Esophagus squamous epithelium (tissue), 4 donors: Measurements from ENCODE around the gene COL23A1.

Source experiments
- CTCF ChIP-seq, 6 experiments: fragments of 450-650 bp in 4 of 6; fragments of 200-600 bp in 2 of 6; sonication (generic) in 2 of 6; IDR thresholded peaks; one replicate each; pipeline ENCODE4 v1.5.1; 2016 to 2019; ENCODE audit warnings: antibody characterized with exemption in 6 of 6, mild to moderate bottlenecking in 4 of 6, moderate library complexity in 4 of 6
- POLR2A ChIP-seq, 4 donors: fragments of 450-650 bp; IDR thresholded peaks; one replicate each; pipeline ENCODE4 v1.6.1; 2017; ENCODE audit warnings: antibody characterized with exemption in 4 of 4, mild to moderate bottlenecking in 4 of 4, moderate library complexity in 3 of 4

- TF ChIP-seq CTCF (IDR thresholded peaks at IDR 0.05) (no peak), POLR2A (IDR thresholded peaks at IDR 0.05) (no peak)
These were observed 262.1 kb downstream of the COL23A1 start for GRCh38 chr5:178327931-178328711.
